ENCODE measurements around the gene LRRC28.

LRRC28 gene

GRCh38 chr15:99416191-99417188 is 165.2 kb downstream of the LRRC28 start:
- Histone ChIP-seq H3K9me3 (ENCODE audit: insufficient read depth, low read length) (no peaks in the 10 kb centered on the region), H3K27me3 (ENCODE audit: low read depth, low read length) (no peaks in the 10 kb centered on the region), H3K27ac (ENCODE audit: low read length) (no peak overlapping the region), H3K36me3 (replicated peaks; ENCODE audit: low read depth, low read length) (no peaks in the 10 kb centered on the region), H3K79me2 (ENCODE audit: low read length) (no peaks in the 10 kb centered on the region), H3K4me2 (ENCODE audit: low read length) (no peak overlapping the region), H2AFZ (ENCODE audit: low read depth, low read length) (no peak overlapping the region), H3K4me1 (ENCODE audit: low read length) (no peaks in the 10 kb centered on the region), H3K9ac (ENCODE audit: low read length) (no peak overlapping the region), H4K20me1 (ENCODE audit: insufficient read depth, low read length) (no peaks in the 10 kb centered on the region), H3K4me3 (ENCODE audit: low read length) (no peak overlapping the region)
- TF ChIP-seq EZH2phosphoT487 (IDR thresholded peaks at IDR 0.05; ENCODE audit: low read depth) (no peak), CTCF (IDR thresholded peaks at IDR 0.05; ENCODE audit: low read depth, low read length) (no peak)

GRCh38 chr15:99421172-99421656 is 169.9 kb downstream of the LRRC28 start:
- no peak overlapping the region for H3K9ac ChIP-seq (ENCODE audit: low read length)
- no peaks in the 10 kb centered on the region for H3K36me3 ChIP-seq (replicated peaks; ENCODE audit: low read depth, low read length)
- TF ChIP-seq EZH2phosphoT487 (IDR thresholded peaks at IDR 0.05; ENCODE audit: low read depth) (no peak), CTCF (IDR thresholded peaks at IDR 0.05; ENCODE audit: low read depth, low read length) (no peak)
- H2AFZ ChIP-seq (ENCODE audit: low read depth, low read length), result no peak overlapping the region
- no peaks in the 10 kb centered on the region for H3K79me2 ChIP-seq (ENCODE audit: low read length)
- H3K27ac ChIP-seq (ENCODE audit: low read length), result no peak overlapping the region
- no peaks in the 10 kb centered on the region for H3K27me3 ChIP-seq (ENCODE audit: low read depth, low read length)
- no peaks in the 10 kb centered on the region for H3K9me3 ChIP-seq (ENCODE audit: insufficient read depth, low read length)
- H4K20me1 ChIP-seq (ENCODE audit: insufficient read depth, low read length), result no peaks in the 10 kb centered on the region
- peaks cover 13% of the 10 kb centered on the region for H3K4me1 ChIP-seq (ENCODE audit: low read length)
- H3K4me2 ChIP-seq (ENCODE audit: low read length), result no peak overlapping the region
- H3K4me3 ChIP-seq (ENCODE audit: low read length), result no peak overlapping the region

- Histone ChIP-seq H2AFZ (ENCODE audit: low read depth, low read length) (no peak overlapping the region), H4K20me1 (ENCODE audit: insufficient read depth, low read length) (no peaks in the 10 kb centered on the region), H3K4me3 (ENCODE audit: low read length) (no peak overlapping the region), H3K4me1 (ENCODE audit: low read length) (peaks cover 13% of the 10 kb centered on the region), H3K79me2 (ENCODE audit: low read length) (no peaks in the 10 kb centered on the region), H3K27ac (ENCODE audit: low read length) (no peak overlapping the region), H3K9ac (ENCODE audit: low read length) (no peak overlapping the region), H3K27me3 (ENCODE audit: low read depth, low read length) (no peaks in the 10 kb centered on the region), H3K9me3 (ENCODE audit: insufficient read depth, low read length) (no peaks in the 10 kb centered on the region), H3K36me3 (replicated peaks; ENCODE audit: low read depth, low read length) (no peaks in the 10 kb centered on the region), H3K4me2 (ENCODE audit: low read length) (no peak overlapping the region)
- no peak for TF ChIP-seq EZH2phosphoT487 (IDR thresholded peaks at IDR 0.05; ENCODE audit: low read depth)
- TF ChIP-seq CTCF (IDR thresholded peaks at IDR 0.05; ENCODE audit: low read depth, low read length), result no peak
Measured at GRCh38 chr15:99421758-99422157, 170.5 kb downstream of the LRRC28 start.

Data from OCI-LY3 (cell line).